ENCODE results near the gene SWAP70.

SWAP70 gene

DNA sequence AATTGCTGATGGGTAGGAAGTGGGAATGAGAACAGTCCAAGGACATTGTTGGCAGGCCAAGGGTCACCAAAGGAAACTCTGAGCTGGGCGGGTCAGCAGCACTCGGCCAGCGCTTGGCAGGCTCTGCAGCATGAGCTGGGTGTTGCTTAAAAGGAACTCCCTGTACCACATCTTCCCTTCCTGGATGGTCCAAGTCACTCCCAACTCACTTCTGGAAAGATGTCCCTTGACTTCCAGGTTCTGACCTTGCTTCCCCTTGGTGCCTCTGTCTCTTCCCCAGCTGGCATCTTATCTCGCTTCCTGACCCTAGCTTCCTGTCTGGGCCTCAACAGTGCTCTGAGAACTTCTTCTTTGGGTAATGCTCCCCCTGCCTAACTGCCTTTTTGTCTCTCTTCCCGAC lies 24.8 kb upstream of the SWAP70 start:
- no peak overlapping the region for H3K27ac ChIP-seq
- H3K36me3 ChIP-seq = no peaks in the 10 kb centered on the region
- H3K27me3 ChIP-seq (ENCODE audit: insufficient read depth, low read depth, severe bottlenecking) = no peaks in the 10 kb centered on the region
- TF ChIP-seq, protein P1, sequence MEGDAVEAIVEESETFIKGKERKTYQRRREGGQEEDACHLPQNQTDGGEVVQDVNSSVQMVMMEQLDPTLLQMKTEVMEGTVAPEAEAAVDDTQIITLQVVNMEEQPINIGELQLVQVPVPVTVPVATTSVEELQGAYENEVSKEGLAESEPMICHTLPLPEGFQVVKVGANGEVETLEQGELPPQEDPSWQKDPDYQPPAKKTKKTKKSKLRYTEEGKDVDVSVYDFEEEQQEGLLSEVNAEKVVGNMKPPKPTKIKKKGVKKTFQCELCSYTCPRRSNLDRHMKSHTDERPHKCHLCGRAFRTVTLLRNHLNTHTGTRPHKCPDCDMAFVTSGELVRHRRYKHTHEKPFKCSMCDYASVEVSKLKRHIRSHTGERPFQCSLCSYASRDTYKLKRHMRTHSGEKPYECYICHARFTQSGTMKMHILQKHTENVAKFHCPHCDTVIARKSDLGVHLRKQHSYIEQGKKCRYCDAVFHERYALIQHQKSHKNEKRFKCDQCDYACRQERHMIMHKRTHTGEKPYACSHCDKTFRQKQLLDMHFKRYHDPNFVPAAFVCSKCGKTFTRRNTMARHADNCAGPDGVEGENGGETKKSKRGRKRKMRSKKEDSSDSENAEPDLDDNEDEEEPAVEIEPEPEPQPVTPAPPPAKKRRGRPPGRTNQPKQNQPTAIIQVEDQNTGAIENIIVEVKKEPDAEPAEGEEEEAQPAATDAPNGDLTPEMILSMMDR (IDR thresholded peaks at IDR 0.05; ENCODE audit: low read depth, low read length) = no peak
- DNase-seq = no peak
- no peak overlapping the region for H3K4me3 ChIP-seq (ENCODE audit: low read depth, low read length)
- H3K9me3 ChIP-seq (ENCODE audit: severe bottlenecking) = no peaks in the 10 kb centered on the region

DNA sequence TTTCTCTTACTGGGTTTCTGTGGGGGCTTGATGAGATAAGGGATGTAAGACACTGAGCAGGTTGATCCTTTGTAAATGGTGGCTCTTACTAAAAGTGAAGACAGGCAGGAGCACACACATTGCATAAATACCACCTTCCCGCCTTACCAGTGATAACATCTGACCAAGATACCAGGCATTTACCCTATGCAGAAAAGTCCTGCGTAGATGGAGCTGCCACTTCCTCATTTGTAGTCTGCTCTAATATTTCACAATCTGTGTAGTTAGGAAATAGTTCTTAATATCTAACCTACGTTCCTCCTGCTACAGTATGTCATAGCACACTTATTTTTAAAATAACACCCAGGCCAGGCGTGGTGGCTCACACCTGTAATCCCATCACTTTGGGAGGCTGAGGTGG lies 23.9 kb upstream of the SWAP70 start:
- Histone ChIP-seq H3K27me3 (ENCODE audit: insufficient read depth, low read depth, severe bottlenecking) (no peaks in the 10 kb centered on the region), H3K27ac (no peak overlapping the region), H3K9me3 (ENCODE audit: severe bottlenecking) (no peaks in the 10 kb centered on the region), H3K36me3 (no peaks in the 10 kb centered on the region), H3K4me3 (ENCODE audit: low read depth, low read length) (no peak overlapping the region)
- TF ChIP-seq, protein P1 (IDR thresholded peaks at IDR 0.05; ENCODE audit: low read depth, low read length) = no peak
- DNase-seq = no peak

DNA sequence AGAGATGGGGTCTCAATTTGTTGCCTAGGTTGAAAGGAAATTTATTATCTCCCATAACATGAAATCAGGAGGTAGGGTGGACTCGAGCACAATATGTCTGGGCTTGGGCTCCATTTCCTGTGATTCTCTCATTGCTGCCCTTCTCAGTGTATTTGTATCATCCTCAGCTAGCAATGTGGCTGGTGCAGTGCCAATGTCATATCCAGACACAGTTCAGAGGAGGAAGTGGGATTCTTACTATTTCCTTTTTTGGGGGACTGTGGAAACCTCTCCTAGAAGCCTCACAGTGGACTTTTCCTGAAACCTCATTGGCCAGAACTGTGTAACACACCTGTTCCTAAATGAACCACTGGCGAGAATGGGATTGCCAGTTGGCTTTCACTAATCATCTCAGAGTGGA lies 21.0 kb upstream of the SWAP70 start:
- no peaks in the 10 kb centered on the region for H3K36me3 ChIP-seq
- no peak for DNase-seq
- TF ChIP-seq, protein P1 (IDR thresholded peaks at IDR 0.05; ENCODE audit: low read depth, low read length) = no peak
- H3K4me3 ChIP-seq (ENCODE audit: low read depth, low read length) = no peak overlapping the region
- H3K27me3 ChIP-seq (ENCODE audit: insufficient read depth, low read depth, severe bottlenecking) = no peaks in the 10 kb centered on the region
- peaks cover 2% of the 10 kb centered on the region for H3K9me3 ChIP-seq (ENCODE audit: severe bottlenecking)
- no peak overlapping the region for H3K27ac ChIP-seq

DNA sequence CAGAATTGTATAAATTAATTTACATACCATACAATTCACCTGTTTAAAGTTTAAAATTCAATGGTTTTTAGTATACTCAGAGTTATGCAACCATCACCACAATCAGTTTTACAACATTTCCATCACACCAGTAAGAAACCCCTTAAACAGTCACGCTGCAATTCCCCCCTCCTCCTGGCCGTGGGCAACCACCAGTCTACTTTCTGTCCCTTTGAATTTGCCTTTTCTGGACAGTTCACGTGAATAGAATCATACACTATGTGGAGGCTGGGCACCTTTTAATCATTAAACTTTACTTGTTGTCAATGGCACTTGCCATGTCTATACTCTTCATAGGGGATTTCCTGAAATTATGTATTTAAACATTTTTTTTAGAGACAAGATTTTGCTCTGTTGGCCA lies 20.1 kb upstream of the SWAP70 start:
- H3K27me3 ChIP-seq (ENCODE audit: insufficient read depth, low read depth, severe bottlenecking) = no peaks in the 10 kb centered on the region
- no peak for DNase-seq
- H3K4me3 ChIP-seq (ENCODE audit: low read depth, low read length) = no peak overlapping the region
- H3K36me3 ChIP-seq = no peaks in the 10 kb centered on the region
- TF ChIP-seq, protein P1 (IDR thresholded peaks at IDR 0.05; ENCODE audit: low read depth, low read length) = no peak
- H3K9me3 ChIP-seq (ENCODE audit: severe bottlenecking) = peaks cover 2% of the 10 kb centered on the region
- no peak overlapping the region for H3K27ac ChIP-seq

DNA sequence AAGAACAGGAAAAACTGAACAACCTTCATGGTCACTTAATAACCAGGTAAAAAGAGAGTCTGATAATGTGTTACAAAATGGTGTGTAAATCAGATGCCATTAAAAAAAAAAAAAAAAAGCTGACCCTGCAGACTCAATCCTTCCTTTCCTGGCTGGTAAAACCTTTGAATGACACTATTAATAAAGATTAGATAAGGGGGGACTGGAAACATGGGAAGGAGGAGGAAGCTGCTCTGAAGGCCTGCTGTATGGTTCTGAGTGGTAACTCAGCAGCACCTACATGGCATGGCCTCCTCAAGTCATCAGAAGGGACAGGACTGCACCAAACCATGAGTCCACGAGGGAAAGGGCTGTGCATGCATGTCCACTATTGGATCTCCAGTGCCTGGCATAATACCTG lies 18.0 kb upstream of the SWAP70 start:
- no peak overlapping the region for H3K4me3 ChIP-seq (ENCODE audit: low read depth, low read length)
- TF ChIP-seq, protein P1 (IDR thresholded peaks at IDR 0.05; ENCODE audit: low read depth, low read length) = no peak
- no peak overlapping the region for H3K27ac ChIP-seq
- H3K27me3 ChIP-seq (ENCODE audit: insufficient read depth, low read depth, severe bottlenecking) = no peaks in the 10 kb centered on the region
- H3K36me3 ChIP-seq = no peaks in the 10 kb centered on the region
- DNase-seq = no peak
- H3K9me3 ChIP-seq (ENCODE audit: severe bottlenecking) = peaks cover 2% of the 10 kb centered on the region

DNA sequence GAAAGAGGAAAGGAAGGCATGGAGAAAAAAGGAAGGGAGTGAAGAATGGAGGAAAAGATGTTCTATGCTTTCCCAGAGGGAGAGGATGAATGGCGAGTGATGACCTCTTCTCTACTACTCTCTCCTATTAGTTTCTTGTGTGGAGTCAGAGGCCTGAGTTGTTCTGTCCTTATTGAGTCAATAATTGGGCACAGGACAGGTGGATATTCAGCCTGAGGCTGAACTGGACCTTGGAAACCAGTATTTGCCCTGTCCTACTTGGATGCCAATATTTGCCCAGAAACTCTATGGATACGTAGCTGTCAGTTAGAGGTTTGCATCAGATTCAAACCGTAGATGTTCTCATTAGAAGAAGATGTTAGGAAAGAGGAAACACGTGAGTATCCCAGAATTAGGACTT lies 17.6 kb upstream of the SWAP70 start:
- no peak overlapping the region for H3K4me3 ChIP-seq (ENCODE audit: low read depth, low read length)
- H3K27ac ChIP-seq = no peak overlapping the region
- no peaks in the 10 kb centered on the region for H3K36me3 ChIP-seq
- TF ChIP-seq, protein P1 (IDR thresholded peaks at IDR 0.05; ENCODE audit: low read depth, low read length) = no peak
- DNase-seq = no peak
- H3K9me3 ChIP-seq (ENCODE audit: severe bottlenecking) = peaks cover 2% of the 10 kb centered on the region
- H3K27me3 ChIP-seq (ENCODE audit: insufficient read depth, low read depth, severe bottlenecking) = no peaks in the 10 kb centered on the region
